Measurements from ENCODE around the gene ZNF213.

ZNF213 gene

DNA sequence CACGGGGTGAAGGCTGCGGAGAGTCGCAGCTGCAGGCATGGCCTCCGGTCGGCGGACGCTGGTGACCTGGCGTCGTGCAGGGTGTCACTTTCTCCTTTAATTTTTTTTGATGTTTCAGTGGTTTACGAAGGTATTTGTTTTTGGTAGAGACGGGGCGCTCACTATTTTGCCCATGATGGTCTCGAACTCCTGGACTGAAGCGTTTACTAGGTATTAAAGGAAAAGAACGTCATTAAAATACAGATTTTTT is 17.1 kb downstream of the ZNF213 start:
- TF ChIP-seq, protein P1, sequence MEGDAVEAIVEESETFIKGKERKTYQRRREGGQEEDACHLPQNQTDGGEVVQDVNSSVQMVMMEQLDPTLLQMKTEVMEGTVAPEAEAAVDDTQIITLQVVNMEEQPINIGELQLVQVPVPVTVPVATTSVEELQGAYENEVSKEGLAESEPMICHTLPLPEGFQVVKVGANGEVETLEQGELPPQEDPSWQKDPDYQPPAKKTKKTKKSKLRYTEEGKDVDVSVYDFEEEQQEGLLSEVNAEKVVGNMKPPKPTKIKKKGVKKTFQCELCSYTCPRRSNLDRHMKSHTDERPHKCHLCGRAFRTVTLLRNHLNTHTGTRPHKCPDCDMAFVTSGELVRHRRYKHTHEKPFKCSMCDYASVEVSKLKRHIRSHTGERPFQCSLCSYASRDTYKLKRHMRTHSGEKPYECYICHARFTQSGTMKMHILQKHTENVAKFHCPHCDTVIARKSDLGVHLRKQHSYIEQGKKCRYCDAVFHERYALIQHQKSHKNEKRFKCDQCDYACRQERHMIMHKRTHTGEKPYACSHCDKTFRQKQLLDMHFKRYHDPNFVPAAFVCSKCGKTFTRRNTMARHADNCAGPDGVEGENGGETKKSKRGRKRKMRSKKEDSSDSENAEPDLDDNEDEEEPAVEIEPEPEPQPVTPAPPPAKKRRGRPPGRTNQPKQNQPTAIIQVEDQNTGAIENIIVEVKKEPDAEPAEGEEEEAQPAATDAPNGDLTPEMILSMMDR (IDR thresholded peaks at IDR 0.05; ENCODE audit: extremely low read depth, missing control alignments) = no peak

DNA sequence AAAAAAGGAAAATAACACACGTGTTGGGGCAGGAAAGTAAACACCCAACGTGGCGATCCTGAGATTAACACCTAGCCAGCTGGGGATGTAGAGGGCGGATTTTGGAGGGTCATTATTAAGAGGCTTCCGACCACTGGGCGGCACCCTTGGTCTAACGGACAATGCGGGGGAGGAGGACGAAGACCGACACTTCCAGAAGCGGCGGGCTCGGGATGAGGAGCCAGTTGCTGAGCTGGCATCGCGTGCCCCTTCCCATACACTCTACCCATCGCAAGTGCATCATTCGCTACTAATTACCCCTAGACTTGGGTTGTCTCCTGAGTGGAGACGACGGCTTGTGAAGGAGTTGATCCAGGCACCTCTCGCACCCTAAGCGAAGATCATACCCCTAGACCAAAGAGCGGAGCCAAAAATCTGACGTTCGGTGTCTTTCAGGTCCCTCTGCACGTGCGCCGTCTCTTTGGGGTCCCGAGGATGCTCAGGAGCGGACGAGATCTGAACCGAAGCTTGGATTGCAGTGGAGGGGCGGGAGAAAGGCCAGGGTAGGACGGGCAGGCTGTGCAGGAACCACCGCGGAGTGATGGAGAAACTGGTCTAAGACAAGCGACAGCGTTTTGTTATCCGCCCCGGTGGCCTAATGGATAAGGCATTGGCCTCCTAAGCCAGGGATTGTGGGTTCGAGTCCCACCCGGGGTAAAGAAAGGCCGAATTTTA is 17.6 kb downstream of the ZNF213 start:
- TF ChIP-seq, protein P1 (IDR thresholded peaks at IDR 0.05; ENCODE audit: extremely low read depth, missing control alignments) = peak; percentile 62
- DNase-seq (ENCODE audit: low spot score) = peak; percentile 64

More for the DNA sequence above, 17.1 kb downstream of the ZNF213 start:
- no peak for DNase-seq (ENCODE audit: low spot score)

DNA sequence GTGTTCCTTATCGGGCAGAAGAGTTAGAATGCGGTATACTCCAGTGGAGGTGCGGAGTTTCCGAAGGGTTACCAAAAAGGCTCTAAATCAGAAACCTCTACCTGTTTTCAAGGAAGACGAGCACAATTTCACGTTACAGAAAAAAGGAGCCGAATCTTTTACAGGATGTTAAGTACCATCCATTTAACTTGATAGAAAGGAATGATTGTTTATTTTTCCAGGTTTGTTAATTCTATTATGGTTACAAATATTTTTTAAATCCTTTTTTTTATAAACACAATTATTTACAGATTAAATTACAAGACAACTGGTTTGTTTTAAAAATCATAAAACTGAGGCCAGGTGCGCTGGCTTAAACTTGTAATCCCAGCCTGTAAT is 18.2 kb downstream of the ZNF213 start:
- TF ChIP-seq, protein P1 (IDR thresholded peaks at IDR 0.05; ENCODE audit: extremely low read depth, missing control alignments) = no peak
- no peak for DNase-seq (ENCODE audit: low spot score)

DNA sequence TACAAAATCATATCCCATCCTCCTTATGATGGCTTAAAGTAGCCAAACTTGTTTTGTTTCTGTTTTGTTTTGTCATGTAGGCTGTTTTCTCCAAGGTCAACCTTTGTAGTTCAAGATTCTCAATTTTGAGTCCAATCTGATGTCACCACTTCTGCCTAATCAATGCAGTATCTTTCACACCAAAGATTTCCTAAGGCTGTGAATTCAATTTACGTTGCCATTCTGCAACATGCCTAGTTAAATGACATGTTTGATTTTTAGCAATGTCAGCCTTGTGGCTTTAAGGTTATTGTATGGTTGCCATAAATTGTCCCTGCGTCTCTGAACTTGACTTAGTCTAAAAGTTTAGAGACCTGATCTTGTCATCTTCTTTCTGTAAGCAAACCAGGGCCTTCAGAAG is 20.4 kb downstream of the ZNF213 start:
- TF ChIP-seq, protein P1 (IDR thresholded peaks at IDR 0.05; ENCODE audit: extremely low read depth, missing control alignments) = no peak
- no peak for DNase-seq (ENCODE audit: low spot score)

DNA sequence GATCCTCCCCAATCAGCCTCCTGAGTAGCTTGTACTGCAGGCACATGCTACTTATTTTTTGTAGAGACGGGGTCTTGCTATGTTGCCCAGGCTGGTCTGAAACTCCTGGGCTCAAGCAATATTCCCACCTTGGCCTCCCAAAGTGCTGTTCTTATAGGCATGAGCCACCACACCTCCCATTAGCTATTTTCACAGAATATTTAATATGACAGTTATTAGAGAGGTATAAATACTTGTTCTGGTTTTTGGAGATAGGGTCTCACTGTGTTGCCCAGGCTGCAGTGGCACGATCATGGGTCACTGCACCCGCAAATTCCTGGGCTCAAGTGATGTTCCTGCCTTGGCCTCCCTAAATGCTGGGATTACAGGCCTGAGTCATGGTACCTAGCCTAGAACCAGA is 21.1 kb downstream of the ZNF213 start:
- TF ChIP-seq, protein P1 (IDR thresholded peaks at IDR 0.05; ENCODE audit: extremely low read depth, missing control alignments) = no peak
- DNase-seq (ENCODE audit: low spot score) = no peak

DNA sequence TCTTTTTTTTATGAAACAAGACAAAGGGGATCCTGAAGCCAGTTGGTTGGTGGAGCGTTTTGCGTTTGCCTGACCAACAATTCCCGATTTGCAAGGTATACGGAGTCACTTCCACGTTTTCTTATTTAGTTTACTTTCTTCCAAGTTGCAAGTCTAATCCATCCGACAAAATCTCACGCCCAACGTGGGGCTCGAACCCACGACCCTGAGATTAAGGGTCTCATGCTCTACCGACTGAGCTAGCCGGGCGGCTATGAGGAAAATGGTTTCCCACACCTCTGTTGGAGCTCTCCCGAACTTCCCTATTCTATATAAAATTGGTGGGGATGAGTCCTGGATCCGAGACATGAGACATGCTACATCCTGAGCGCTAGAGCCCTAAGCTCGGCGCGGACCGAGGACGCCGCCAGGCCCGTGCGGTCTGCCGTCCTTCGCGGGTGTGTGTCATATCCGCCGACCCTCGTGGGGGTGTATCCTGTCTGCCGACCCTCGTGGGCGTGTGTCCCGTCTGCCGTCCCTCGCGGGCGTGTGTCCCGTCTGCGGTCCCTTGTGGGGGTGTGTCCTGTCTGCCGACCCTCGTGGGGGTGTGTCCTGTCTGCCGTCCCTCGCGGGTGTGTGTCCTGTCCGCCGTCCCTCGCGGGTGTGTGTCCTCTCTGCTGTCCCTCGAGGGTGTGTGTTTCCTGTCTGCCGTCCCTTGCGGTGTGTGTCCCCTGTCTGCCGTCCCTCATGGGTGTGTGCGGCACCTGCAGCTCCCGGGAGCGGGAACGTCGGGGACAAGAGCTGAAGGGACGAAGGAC is 22.6 kb downstream of the ZNF213 start:
- no peak for DNase-seq (ENCODE audit: low spot score)
- TF ChIP-seq, protein P1 (IDR thresholded peaks at IDR 0.05; ENCODE audit: extremely low read depth, missing control alignments) = no peak

DNA sequence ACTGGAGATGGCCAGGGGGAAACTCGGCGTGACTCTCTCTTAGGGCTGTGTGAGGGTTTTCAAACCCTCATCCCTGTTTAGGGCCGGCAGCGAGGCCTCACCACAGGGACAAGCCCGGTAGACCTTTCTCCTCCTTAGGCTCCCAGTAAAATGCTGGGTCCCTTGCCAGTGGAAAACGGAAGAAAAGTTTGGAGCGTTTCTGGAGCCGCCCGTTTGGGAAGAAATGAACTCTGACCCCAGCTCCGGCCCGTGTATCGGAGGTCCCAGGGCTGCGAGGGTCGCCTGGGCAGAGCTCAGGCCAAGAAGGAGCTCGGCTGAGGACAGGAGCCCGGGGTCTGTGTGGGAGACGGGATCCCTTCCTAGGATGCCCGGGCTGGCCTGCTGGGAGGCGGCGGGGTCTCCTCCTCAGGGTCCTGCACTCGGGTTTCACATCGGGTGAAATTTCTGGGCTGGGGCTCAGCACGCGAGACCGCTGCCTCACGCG is 23.2 kb downstream of the ZNF213 start:
- DNase-seq (ENCODE audit: low spot score) = no peak
- TF ChIP-seq, protein P1 (IDR thresholded peaks at IDR 0.05; ENCODE audit: extremely low read depth, missing control alignments) = no peak

Data from GM20000 (cell line).